Psoas muscle (tissue), 8 donors: ENCODE measurements around the gene MAGI1. TPM values are rescaled to one million over a fixed set of nuclear protein-coding genes. Genes with fewer than 3 reads are reported as not detected.

Source experiments
- ATAC-seq, 4 donors: fragments of 200-7000 bp; cut with Tn5 transposase; one replicate each; pipeline ENCODE4 v1.9.1; 2020; ENCODE audit warnings: moderate library complexity in 3 of 4, mild to moderate bottlenecking in 2 of 4
- DNase-seq, 2 donors: peaks; one replicate each; pipeline ENCODE4 v3.0.0-alpha.2; 2020
- H3K27ac ChIP-seq: fragments of 200-600 bp; one replicate; pipeline ENCODE4 v1.8.0; 2022
- H3K27me3 ChIP-seq, 3 donors: fragments of 200-600 bp in 1 of 3; one replicate each; pipeline versions ENCODE4 v1.6.1 to v1.8.0; 2013 to 2022; ENCODE audit warnings: low read length in 2 of 3, mild to moderate bottlenecking in 2 of 3, moderate library complexity in 1 of 3; ENCODE audit not compliant: insufficient read depth in 3 of 3
- H3K36me3 ChIP-seq, 2 donors: fragments of 200-600 bp in 1 of 2; one replicate each; pipeline versions ENCODE4 v1.6.1 to v1.8.0; 2013 to 2022; ENCODE audit warnings: low read depth in 1 of 2, mild to moderate bottlenecking in 1 of 2, moderate library complexity in 1 of 2; ENCODE audit not compliant: insufficient read depth in 1 of 2
- H3K4me1 ChIP-seq: fragments of 200-600 bp; one replicate; pipeline ENCODE4 v1.8.0; 2022
- H3K4me3 ChIP-seq: fragments of 200-600 bp; one replicate; pipeline ENCODE4 v1.8.0; 2022; ENCODE audit warnings: mild to moderate bottlenecking
- H3K9me3 ChIP-seq: fragments of 200-600 bp; one replicate; pipeline ENCODE4 v1.8.0; 2022
- CTCF ChIP-seq: fragments of 200-600 bp; IDR thresholded peaks from one replicate; pipeline ENCODE4 v1.8.0; 2022; ENCODE audit warnings: antibody characterized with exemption
- WGBS, 3 donors: extraction: QIAGEN DNeasy Blood & Tissue Kit; methylation state at CpG; one replicate each; pipeline versions ENCODE4 v1.1.6 to v1.1.7; 2013; 5-methylcytosine and 5-hydroxymethylcytosine counted together
- intact Hi-C, 2 donors: fragments of 100-400 bp; cut with DNase I; formaldehyde crosslinking; loops; one replicate each; pipeline versions ENCODE4 v1.11.0 to v1.14.2; 2022
- polyA plus RNA-seq, 3 donors: library from polyadenylated mRNA; stranded (reverse); fragments of 200-250 nt; gene quantifications; one replicate each; pipeline ENCODE4 v1.2.3, GENCODE V29; 2013
- total RNA-seq, 4 donors: library from RNA; stranded (reverse); fragmentation: NEBNext Ultra II Directional in 2 of 4; extraction: Animal tissue kit (Norgen Biotek cat#: 25700) in 2 of 4; gene quantifications; one replicate each; pipeline versions ENCODE4 v1.2.1 to v1.2.4, GENCODE V29; 2021 to 2023
- donor health status: healthy with polysubstance abuse.
- donor health status: DM: no; HTN: no; CAD: no; lungs with moderate emphysema.
- donor health status: Bipolar disorder and iron deficiency.
- donor health status: healthy.
- donor health status: DM: yes; HTN: yes; CAD: no.
- donor health status: DM: no; HTN: no; CAD: no.
- donor health status: DM: no; HTN: no; CAD: no.
- donor health status: DM: yes; HTN: yes; CAD: no.

The MAGI1 gene
- total and polyA plus RNA-seq, 7 donors: 4.5 to 8.1 (median 6.3) TPM

- intact Hi-C loops: no loop called here
- no peak for TF ChIP-seq CTCF
- Histone ChIP-seq H3K36me3 (no peaks in the 10 kb centered on the region), H3K4me3 (no peak overlapping the region), H3K27me3 (no peaks in the 10 kb centered on the region), H3K4me1 (no peaks in the 10 kb centered on the region), H3K27ac (no peak overlapping the region), H3K9me3 (no peaks in the 10 kb centered on the region)
- DNase-seq (no peak), ATAC-seq (no peak)
- WGBS, 3 donors: 81 to 85% (median 84%) methylated on average over 8 to 9 of the region's 9 CpGs
Observed at GRCh38 chr3:65508750-65509422, 529.8 kb downstream of the MAGI1 start.

- 52 to 54% (median 52%) methylated on average over 3 of the region's 3 CpGs for WGBS, 3 donors
- Histone ChIP-seq H3K36me3 (no peaks in the 10 kb centered on the region), H3K4me3 (no peak overlapping the region), H3K9me3 (no peaks in the 10 kb centered on the region), H3K4me1 (no peaks in the 10 kb centered on the region), H3K27ac (no peak overlapping the region), H3K27me3 (no peaks in the 10 kb centered on the region)
- ATAC-seq: no peak
- intact Hi-C loops: no loop called here
- DNase-seq: no peak
- no peak for TF ChIP-seq CTCF
Observed at GRCh38 chr3:65507437-65507836, 531.3 kb downstream of the MAGI1 start.

- no peak for DNase-seq
- no peak for ATAC-seq
- Histone ChIP-seq H3K27ac (no peak overlapping the region), H3K4me1 (no peaks in the 10 kb centered on the region), H3K27me3 (no peaks in the 10 kb centered on the region), H3K4me3 (no peak overlapping the region), H3K9me3 (no peaks in the 10 kb centered on the region), H3K36me3 (no peaks in the 10 kb centered on the region)
- no peak for TF ChIP-seq CTCF
- intact Hi-C loops: no loop called here
- 46 to 57% (median 52%) methylated on average over 1 of the region's 1 CpG for WGBS, 3 donors
Observed at GRCh38 chr3:65503776-65504175, 534.9 kb downstream of the MAGI1 start.

- WGBS, 3 donors: 86 to 89% (median 87%) methylated on average over 2 of the region's 2 CpGs
Observed at GRCh38 chr3:65502526-65502925, 536.2 kb downstream of the MAGI1 start.

More at GRCh38 chr3:65502526-65502925, 536.2 kb downstream of the MAGI1 start:
- no peaks in the 10 kb centered on the region for H3K9me3 ChIP-seq
- TF ChIP-seq CTCF: no peak
- no peak overlapping the region for H3K4me3 ChIP-seq
- no peak for DNase-seq
- H3K4me1 ChIP-seq: no peaks in the 10 kb centered on the region
- intact Hi-C loops: no loop called here
- H3K27ac ChIP-seq: no peak overlapping the region
- H3K27me3 ChIP-seq: no peaks in the 10 kb centered on the region
- H3K36me3 ChIP-seq: no peaks in the 10 kb centered on the region
- no peak for ATAC-seq
